K562 (cell line): ENCODE data around the gene BST1. TPM values are rescaled to one million over a fixed set of nuclear protein-coding genes. Genes with fewer than 3 reads are reported as not detected.
A peak's percentile ranks its signal among the peaks of the same experiment; 100 is the strongest.

Source experiments
- BCL6 ChIP-seq: fragments of 250-450 bp; sonication (Bioruptor Pico); IDR thresholded peaks from 2 replicates; pipeline ENCODE4 v1.4.0; 2020
- CEBPB ChIP-seq: fragments of 450-650 bp; IDR thresholded peaks from 2 replicates; pipeline ENCODE4 v1.6.1; 2016; ENCODE audit warnings: missing genetic modification characterization, missing compliant biosample characterization
- FOXP4 ChIP-seq: sonication (generic); formaldehyde crosslinking; IDR thresholded peaks from 2 replicates; pipeline ENCODE4 v1.8.0; 2022; ENCODE audit warnings: mild to moderate bottlenecking, missing genetic modification reagents, borderline replicate concordance
- GTF2A2 ChIP-seq: IDR thresholded peaks from 2 replicates; pipeline ENCODE4 v1.6.1; 2016; ENCODE audit warnings: mild to moderate bottlenecking, missing genetic modification characterization, missing compliant biosample characterization
- HMGXB4 ChIP-seq: sonication (generic); formaldehyde crosslinking; IDR thresholded peaks from 2 replicates; pipeline ENCODE4 v1.8.1; 2023; ENCODE audit warnings: mild to moderate bottlenecking, missing genetic modification reagents
- KLF1 ChIP-seq: fragments of 450-650 bp; IDR thresholded peaks from 2 replicates; pipeline ENCODE4 v1.6.1; 2016; ENCODE audit warnings: missing genetic modification characterization, missing compliant biosample characterization
- MCM3 ChIP-seq: fragments of 450-650 bp; IDR thresholded peaks from 2 replicates; pipeline ENCODE4 v1.6.1; 2016
- NFIX ChIP-seq: fragments of 250-450 bp; sonication (Bioruptor Pico); IDR thresholded peaks from 2 replicates; pipeline ENCODE4 v1.4.0; 2020; ENCODE audit warnings: low read depth, mild to moderate bottlenecking, moderate library complexity
- PRPF4 ChIP-seq: fragments of 200-400 bp; formaldehyde crosslinking; IDR thresholded peaks from one replicate; pipeline ENCODE4 v1.6.1; 2017; ENCODE audit warnings: low read length, low read depth, mild to moderate bottlenecking; ENCODE audit not compliant: insufficient read depth, poor library complexity, severe bottlenecking
- RBM22 ChIP-seq: fragments of 200-400 bp; formaldehyde crosslinking; IDR thresholded peaks from 2 replicates; pipeline ENCODE4 v1.6.1; 2018; ENCODE audit warnings: low read length, low read depth; ENCODE audit not compliant: poor library complexity, severe bottlenecking
- SAFB2 ChIP-seq: fragments of 200-400 bp; formaldehyde crosslinking; IDR thresholded peaks from 2 replicates; pipeline ENCODE4 v1.6.1; 2018; ENCODE audit warnings: borderline replicate concordance, low read length, low read depth, moderate library complexity; ENCODE audit not compliant: severe bottlenecking
- SETDB1 ChIP-seq: IDR thresholded peaks from one replicate; pipeline ENCODE4 v1.6.1; 2012; ENCODE audit warnings: low read length, control low read depth, inconsistent platforms
- SMARCE1 ChIP-seq: fragments of 450-650 bp; IDR thresholded peaks from 2 replicates; pipeline ENCODE4 v1.7.1; 2016; ENCODE audit warnings: mild to moderate bottlenecking
- SRSF9 ChIP-seq: fragments of 200-400 bp; formaldehyde crosslinking; IDR thresholded peaks from 2 replicates; pipeline ENCODE4 v1.6.1; 2017; ENCODE audit warnings: low read depth, low read length, borderline replicate concordance
- SUPT5H ChIP-seq: fragments of 450-650 bp; IDR thresholded peaks from 2 replicates; pipeline ENCODE4 v1.6.1; 2016
- TBL1XR1 ChIP-seq, 2 experiments: IDR thresholded peaks; 2 replicates each; pipeline ENCODE4 v1.6.1; 2012; ENCODE audit warnings: improper control_type of control experiment in 2 of 2, low read length in 2 of 2, mild to moderate bottlenecking in 1 of 2
- USF2 ChIP-seq: sonication (generic); formaldehyde crosslinking; IDR thresholded peaks from 2 replicates; pipeline ENCODE4 v1.5.0; 2020; ENCODE audit warnings: missing genetic modification reagents
- ZBTB33 ChIP-seq: sonication (generic); formaldehyde crosslinking; IDR thresholded peaks from 2 replicates; pipeline ENCODE4 v1.8.1; 2023; ENCODE audit warnings: mild to moderate bottlenecking, missing genetic modification reagents
- ZNF707 ChIP-seq: fragments of 250-450 bp; sonication (Bioruptor Pico); conservative IDR thresholded peaks from 2 replicates; pipeline ENCODE4 v1.8.0; 2022; ENCODE audit warnings: inconsistent platforms, mild to moderate bottlenecking, moderate library complexity
- polyA plus RNA-seq, 8 experiments: library from polyadenylated mRNA; depleted of rRNA in 4 of 8; stranded (reverse) in 5 of 8; unstranded in 3 of 8; fragments of >200 nt; fragmentation: Nextera tagmentation in 2 of 8; fragmentation: Illumina TruSeq in 1 of 8; extraction: Ambion mirVana in 2 of 8; extraction: Trizol in 1 of 8; gene quantifications; 2 replicates each; pipeline versions ENCODE4 v1.2.1 to v1.2.3, GENCODE V29; 2011 to 2014; ENCODE audit warnings: inconsistent platforms in 1 of 8, missing spikeins in 1 of 8
- total RNA-seq, 7 experiments: library from RNA; depleted of rRNA in 6 of 7; stranded (reverse); fragments of >200 nt in 6 of 7; fragmentation: Illumina TruSeq in 2 of 7; extraction: Trizol in 2 of 7; gene quantifications; 2 replicates each; pipeline versions ENCODE4 v1.2.1 to v1.2.3, GENCODE V29; 2011 to 2021; ENCODE audit warnings: low replicate concordance in 1 of 7

Gene BST1
- total and polyA plus RNA-seq, 9 of the 15 experiments (the other 6 are each of a cell fraction or from before 2014, with no cell fraction given) = 0.04 to 0.38 (median 0.07) TPM; not detected in 6

- no peak; the same call in 1 of the 2 replicates for TF ChIP-seq HMGXB4 (CRISPR knock-in tag)
- TF ChIP-seq SMARCE1 = no peak
- TF ChIP-seq TBL1XR1 (IDR thresholded peaks at IDR 0.05; ENCODE audit: low read length in 2 of 2) = no peak
- TF ChIP-seq NFIX (CRISPR knock-in tag) = no peak
- TF ChIP-seq SUPT5H = peak; percentile 68
- no peak for TF ChIP-seq SRSF9
- 0 out of 2 replicates have a peak, but pooled peaks have one; percentile 26 for TF ChIP-seq KLF1 (tag)
- peak; percentile 91 for TF ChIP-seq USF2 (CRISPR knock-in tag)
- TF ChIP-seq RBM22 = peak; percentile 77
- no peak for TF ChIP-seq BCL6 (CRISPR knock-in tag)
- TF ChIP-seq ZNF707 (CRISPR knock-in tag) = no peak
- no peak for TF ChIP-seq GTF2A2 (tag)
- TF ChIP-seq ZBTB33 (CRISPR knock-in tag) = peak; percentile 97
- TF ChIP-seq SAFB2 = no peak
- TF ChIP-seq SETDB1 = no peak
- TF ChIP-seq FOXP4 (CRISPR knock-in tag) = no peak; the same call in 1 of the 2 replicates
- no peak for TF ChIP-seq MCM3
- TF ChIP-seq CEBPB (tag) = no peak
- peak; percentile 51 for TF ChIP-seq PRPF4
These were observed 47.4 kb upstream of the BST1 start, which contains the start of gene FBXL5 (continued) for GRCh38 chr4:15655223-15656037.
